WTC11 (cell line): ENCODE data around the gene AADAC. TPM values are rescaled to one million over a fixed set of nuclear protein-coding genes. Genes with fewer than 3 reads are reported as not detected.

ENCODE experiments used
- ATAC-seq: fragments of 200-7000 bp; cut with Tn5 transposase; 2 replicates; pipeline ENCODE4 v1.10.0; 2021; ENCODE audit warnings: mild to moderate bottlenecking, moderate library complexity
- CTCF ChIA-PET: fragments of 300-600 bp; sonication (Branson Sonifier 250); formaldehyde crosslinking; loops from one replicate; lab custom pipeline; 2021; ENCODE audit warnings: antibody characterized with exemption; lab: Charles Lee
- POLR2A ChIA-PET: fragments of 350-600 bp; sonication (Branson Sonifier 250); formaldehyde crosslinking; loops from one replicate; lab custom pipeline; 2021; ENCODE audit warnings: antibody characterized with exemption; lab: Charles Lee
- DNase-seq: peaks from one replicate; pipeline ENCODE4 v3.0.0; 2021; ENCODE audit warnings: low spot score
- H3K27ac Mint-ChIP-seq: 2 replicates; pipeline ENCODE4 v1.8.0; 2021; ENCODE audit warnings: mixed read lengths
- H3K27me3 Mint-ChIP-seq: 2 replicates; pipeline ENCODE4 v1.8.0; 2021; ENCODE audit warnings: low read depth, mild to moderate bottlenecking, moderate library complexity, mixed read lengths
- H3K36me3 Mint-ChIP-seq: 2 replicates; pipeline ENCODE4 v1.8.0; 2021; ENCODE audit warnings: mixed read lengths
- H3K4me1 Mint-ChIP-seq: 2 replicates; pipeline ENCODE4 v1.8.0; 2022; ENCODE audit warnings: mixed read lengths
- H3K4me3 Mint-ChIP-seq: 2 replicates; pipeline ENCODE4 v1.8.0; 2021; ENCODE audit warnings: mild to moderate bottlenecking, moderate library complexity, mixed read lengths
- H3K9me3 Mint-ChIP-seq: 2 replicates; pipeline ENCODE4 v1.8.0; 2021; ENCODE audit warnings: mixed read lengths
- CREB1 ChIP-seq: sonication (generic); formaldehyde crosslinking; IDR thresholded peaks from 2 replicates; pipeline ENCODE4 v1.8.0; 2023; ENCODE audit warnings: mild to moderate bottlenecking, missing genetic modification reagents
- ELF4 ChIP-seq: sonication (generic); formaldehyde crosslinking; IDR thresholded peaks from 2 replicates; pipeline ENCODE4 v1.8.1; 2022; ENCODE audit warnings: low read depth, mild to moderate bottlenecking, moderate library complexity, missing genetic modification reagents
- GABPB1 ChIP-seq: sonication (generic); formaldehyde crosslinking; IDR thresholded peaks from 2 replicates; pipeline ENCODE4 v1.8.1; 2023; ENCODE audit warnings: mild to moderate bottlenecking, missing genetic modification reagents
- GRHL2 ChIP-seq: fragments of 250-450 bp; sonication (Bioruptor Pico); IDR thresholded peaks from 2 replicates; pipeline ENCODE4 v1.8.0; 2022; ENCODE audit warnings: mild to moderate bottlenecking, moderate library complexity; ENCODE audit not compliant: insufficient replicate concordance, severe bottlenecking
- NFYB ChIP-seq: sonication (generic); formaldehyde crosslinking; conservative IDR thresholded peaks from 2 replicates; pipeline ENCODE4 v1.8.0; 2022; ENCODE audit warnings: low read depth, missing genetic modification reagents
- NR2C2 ChIP-seq: sonication (generic); formaldehyde crosslinking; IDR thresholded peaks from 2 replicates; pipeline ENCODE4 v1.8.0; 2022; ENCODE audit warnings: mild to moderate bottlenecking, missing genetic modification reagents
- SOX15 ChIP-seq: fragments of 250-450 bp; sonication (Bioruptor Pico); IDR thresholded peaks from 2 replicates; pipeline ENCODE4 v1.9.0; 2021; ENCODE audit warnings: mild to moderate bottlenecking
- SP1 ChIP-seq: sonication (generic); formaldehyde crosslinking; conservative IDR thresholded peaks from 2 replicates; pipeline ENCODE4 v1.8.1; 2022; ENCODE audit warnings: missing genetic modification reagents
- TCF7 ChIP-seq: sonication (generic); formaldehyde crosslinking; IDR thresholded peaks from 2 replicates; pipeline ENCODE4 v1.8.0; 2022; ENCODE audit warnings: mild to moderate bottlenecking, low read depth, missing genetic modification reagents, moderate library complexity
- ZNF138 ChIP-seq: sonication (generic); formaldehyde crosslinking; conservative IDR thresholded peaks from 2 replicates; pipeline ENCODE4 v1.8.1; 2022; ENCODE audit warnings: mild to moderate bottlenecking, moderate library complexity, missing genetic modification reagents
- ZNF219 ChIP-seq: sonication (generic); formaldehyde crosslinking; IDR thresholded peaks from 2 replicates; pipeline ENCODE4 v1.8.0; 2023; ENCODE audit warnings: missing genetic modification reagents, mild to moderate bottlenecking, borderline replicate concordance
- total RNA-seq: library from RNA; stranded (reverse); gene quantifications from 3 replicates; pipeline ENCODE4 v1.2.3, GENCODE V29; 2021
- TF ChIP-seq, protein P1 (sequence below): fragments of 250-450 bp; sonication (Bioruptor Pico); IDR thresholded peaks from 2 replicates; pipeline ENCODE4 v1.9.0; 2021; ENCODE audit warnings: mild to moderate bottlenecking
- TF ChIP-seq, protein P2 (sequence below): sonication (generic); formaldehyde crosslinking; IDR thresholded peaks from 2 replicates; pipeline ENCODE4 v1.8.1; 2023; ENCODE audit warnings: mild to moderate bottlenecking, missing genetic modification reagents, borderline replicate concordance
- TF ChIP-seq, protein P3 (sequence below): sonication (generic); formaldehyde crosslinking; IDR thresholded peaks from 2 replicates; pipeline ENCODE4 v1.8.1; 2023; ENCODE audit warnings: mild to moderate bottlenecking, missing genetic modification reagents
- TF ChIP-seq, protein P4 (sequence below): sonication (generic); formaldehyde crosslinking; IDR thresholded peaks from 2 replicates; pipeline ENCODE4 v1.8.1; 2022; ENCODE audit warnings: mild to moderate bottlenecking, missing genetic modification reagents, moderate library complexity, borderline replicate concordance
- TF ChIP-seq, protein P5 (sequence below): fragments of 200-600 bp; IDR thresholded peaks from 2 replicates; pipeline ENCODE4 v1.8.0; 2022; ENCODE audit warnings: antibody characterized with exemption
- TF ChIP-seq, protein P6 (sequence below): sonication (generic); formaldehyde crosslinking; conservative IDR thresholded peaks from 2 replicates; pipeline ENCODE4 v1.8.1; 2022; ENCODE audit warnings: mild to moderate bottlenecking, missing genetic modification reagents
- TF ChIP-seq, protein P7 (sequence below): sonication (generic); formaldehyde crosslinking; IDR thresholded peaks from 2 replicates; pipeline ENCODE4 v1.8.0; 2022; ENCODE audit warnings: mild to moderate bottlenecking, missing genetic modification reagents
- TF ChIP-seq, protein P8 (sequence below): fragments of 250-450 bp; sonication (Bioruptor Pico); IDR thresholded peaks from 2 replicates; pipeline ENCODE4 v1.8.0; 2021; ENCODE audit warnings: mild to moderate bottlenecking

The AADAC gene
- total RNA-seq, 1 experiment from 2014 or later = 0.11 TPM

DNA sequence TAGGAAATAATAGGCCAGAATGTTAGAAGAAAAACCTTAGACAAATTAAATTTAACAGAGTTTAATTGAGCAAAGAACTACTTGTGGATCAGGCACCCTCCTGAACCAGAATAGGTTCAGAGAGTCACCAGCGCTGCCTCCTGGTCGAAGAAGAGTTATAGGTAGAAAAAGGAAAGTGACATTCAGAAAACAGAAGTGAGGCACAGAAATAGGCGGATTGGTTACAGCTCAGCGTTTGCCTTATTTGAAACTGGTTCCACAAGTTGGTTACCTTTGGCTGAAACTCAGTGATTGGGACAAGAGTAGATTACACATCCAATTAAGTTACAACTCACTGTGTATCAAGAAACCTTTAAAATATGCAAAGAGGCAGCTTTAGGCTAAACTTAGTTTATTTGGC is 4.4 kb downstream of the AADAC start:
- H3K4me3 Mint-ChIP-seq = no peak overlapping the region
- ChIA-PET POLR2A (no interaction called here), CTCF (interaction anchor here (1.0 kb wide), 1 partner anchor 21 kb away, joined by 3 read pairs; no protein-coding TSS in a partner anchor)
- H3K27me3 Mint-ChIP-seq = no peaks in the 10 kb centered on the region
- H3K27ac Mint-ChIP-seq = no peak overlapping the region
- no peaks in the 10 kb centered on the region for H3K9me3 Mint-ChIP-seq
- H3K4me1 Mint-ChIP-seq = peaks cover 27% of the 10 kb centered on the region
- TF ChIP-seq SP1 (no peak), CREB1 (CRISPR knock-in tag) (no peak)
- no peak for DNase-seq
- no peaks in the 10 kb centered on the region for H3K36me3 Mint-ChIP-seq
- no peak for ATAC-seq

DNA sequence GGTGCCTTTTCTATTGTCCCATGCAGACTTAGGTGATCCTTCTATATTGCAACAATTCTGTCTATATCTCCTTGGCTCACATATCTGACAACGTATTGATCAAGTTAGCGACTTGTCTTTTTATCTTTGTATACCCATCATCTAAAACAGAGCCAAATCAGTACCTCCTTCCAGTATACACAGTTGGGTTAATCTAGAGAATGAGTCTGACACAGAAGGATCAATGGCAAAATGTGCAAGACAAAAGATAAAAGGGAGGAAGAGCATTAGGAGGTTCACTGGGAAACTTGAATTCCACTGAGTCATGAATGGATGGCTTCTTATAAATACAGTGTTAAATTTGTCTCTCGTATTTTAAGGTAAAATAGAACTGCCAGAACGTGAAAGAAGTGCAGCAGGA is 6.0 kb downstream of the AADAC start:
- POLR2A ChIA-PET = no interaction called here
- Mint-ChIP-seq H3K36me3 (no peaks in the 10 kb centered on the region), H3K27ac (no peak overlapping the region), H3K4me3 (no peak overlapping the region), H3K9me3 (no peaks in the 10 kb centered on the region), H3K4me1 (peaks cover 27% of the 10 kb centered on the region), H3K27me3 (no peaks in the 10 kb centered on the region)
- no peak for ATAC-seq
- CTCF ChIA-PET = interaction anchor here (0.6 kb wide), 1 partner anchor 99 kb away, joined by 3 read pairs; no protein-coding TSS in a partner anchor
- no peak for DNase-seq
- no peak for TF ChIP-seq SOX15 (CRISPR knock-in tag)
- no peak for TF ChIP-seq ZNF219

DNA sequence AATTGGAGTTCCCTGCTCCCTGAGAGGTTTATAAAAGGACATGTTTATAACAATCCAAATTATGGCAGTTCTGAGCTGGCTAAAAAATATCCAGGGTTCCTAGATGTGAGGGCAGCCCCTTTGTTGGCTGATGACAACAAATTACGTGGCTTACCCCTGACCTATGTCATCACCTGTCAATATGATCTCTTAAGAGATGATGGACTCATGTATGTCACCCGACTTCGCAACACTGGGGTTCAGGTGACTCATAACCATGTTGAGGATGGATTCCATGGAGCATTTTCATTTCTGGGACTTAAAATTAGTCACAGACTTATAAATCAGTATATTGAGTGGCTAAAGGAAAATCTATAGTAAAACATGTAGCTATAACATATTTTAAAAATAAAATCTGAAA is 13.9 kb downstream of the AADAC start:
- POLR2A ChIA-PET = no interaction called here
- ATAC-seq = no peak
- Mint-ChIP-seq H3K9me3 (peaks cover 14% of the 10 kb centered on the region), H3K36me3 (no peaks in the 10 kb centered on the region), H3K27ac (no peak overlapping the region), H3K4me3 (no peak overlapping the region), H3K4me1 (no peaks in the 10 kb centered on the region), H3K27me3 (no peaks in the 10 kb centered on the region)
- TF ChIP-seq, protein P1, sequence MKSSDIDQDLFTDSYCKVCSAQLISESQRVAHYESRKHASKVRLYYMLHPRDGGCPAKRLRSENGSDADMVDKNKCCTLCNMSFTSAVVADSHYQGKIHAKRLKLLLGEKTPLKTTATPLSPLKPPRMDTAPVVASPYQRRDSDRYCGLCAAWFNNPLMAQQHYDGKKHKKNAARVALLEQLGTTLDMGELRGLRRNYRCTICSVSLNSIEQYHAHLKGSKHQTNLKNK = no peak
- no peak for TF ChIP-seq ELF4 (CRISPR knock-in tag)
- no peak for TF ChIP-seq ZNF138 (CRISPR knock-in tag)
- TF ChIP-seq, protein P2, sequence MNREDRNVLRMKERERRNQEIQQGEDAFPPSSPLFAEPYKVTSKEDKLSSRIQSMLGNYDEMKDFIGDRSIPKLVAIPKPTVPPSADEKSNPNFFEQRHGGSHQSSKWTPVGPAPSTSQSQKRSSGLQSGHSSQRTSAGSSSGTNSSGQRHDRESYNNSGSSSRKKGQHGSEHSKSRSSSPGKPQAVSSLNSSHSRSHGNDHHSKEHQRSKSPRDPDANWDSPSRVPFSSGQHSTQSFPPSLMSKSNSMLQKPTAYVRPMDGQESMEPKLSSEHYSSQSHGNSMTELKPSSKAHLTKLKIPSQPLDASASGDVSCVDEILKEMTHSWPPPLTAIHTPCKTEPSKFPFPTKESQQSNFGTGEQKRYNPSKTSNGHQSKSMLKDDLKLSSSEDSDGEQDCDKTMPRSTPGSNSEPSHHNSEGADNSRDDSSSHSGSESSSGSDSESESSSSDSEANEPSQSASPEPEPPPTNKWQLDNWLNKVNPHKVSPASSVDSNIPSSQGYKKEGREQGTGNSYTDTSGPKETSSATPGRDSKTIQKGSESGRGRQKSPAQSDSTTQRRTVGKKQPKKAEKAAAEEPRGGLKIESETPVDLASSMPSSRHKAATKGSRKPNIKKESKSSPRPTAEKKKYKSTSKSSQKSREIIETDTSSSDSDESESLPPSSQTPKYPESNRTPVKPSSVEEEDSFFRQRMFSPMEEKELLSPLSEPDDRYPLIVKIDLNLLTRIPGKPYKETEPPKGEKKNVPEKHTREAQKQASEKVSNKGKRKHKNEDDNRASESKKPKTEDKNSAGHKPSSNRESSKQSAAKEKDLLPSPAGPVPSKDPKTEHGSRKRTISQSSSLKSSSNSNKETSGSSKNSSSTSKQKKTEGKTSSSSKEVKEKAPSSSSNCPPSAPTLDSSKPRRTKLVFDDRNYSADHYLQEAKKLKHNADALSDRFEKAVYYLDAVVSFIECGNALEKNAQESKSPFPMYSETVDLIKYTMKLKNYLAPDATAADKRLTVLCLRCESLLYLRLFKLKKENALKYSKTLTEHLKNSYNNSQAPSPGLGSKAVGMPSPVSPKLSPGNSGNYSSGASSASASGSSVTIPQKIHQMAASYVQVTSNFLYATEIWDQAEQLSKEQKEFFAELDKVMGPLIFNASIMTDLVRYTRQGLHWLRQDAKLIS = no peak
- TF ChIP-seq TCF7 = no peak
- TF ChIP-seq, protein P3, sequence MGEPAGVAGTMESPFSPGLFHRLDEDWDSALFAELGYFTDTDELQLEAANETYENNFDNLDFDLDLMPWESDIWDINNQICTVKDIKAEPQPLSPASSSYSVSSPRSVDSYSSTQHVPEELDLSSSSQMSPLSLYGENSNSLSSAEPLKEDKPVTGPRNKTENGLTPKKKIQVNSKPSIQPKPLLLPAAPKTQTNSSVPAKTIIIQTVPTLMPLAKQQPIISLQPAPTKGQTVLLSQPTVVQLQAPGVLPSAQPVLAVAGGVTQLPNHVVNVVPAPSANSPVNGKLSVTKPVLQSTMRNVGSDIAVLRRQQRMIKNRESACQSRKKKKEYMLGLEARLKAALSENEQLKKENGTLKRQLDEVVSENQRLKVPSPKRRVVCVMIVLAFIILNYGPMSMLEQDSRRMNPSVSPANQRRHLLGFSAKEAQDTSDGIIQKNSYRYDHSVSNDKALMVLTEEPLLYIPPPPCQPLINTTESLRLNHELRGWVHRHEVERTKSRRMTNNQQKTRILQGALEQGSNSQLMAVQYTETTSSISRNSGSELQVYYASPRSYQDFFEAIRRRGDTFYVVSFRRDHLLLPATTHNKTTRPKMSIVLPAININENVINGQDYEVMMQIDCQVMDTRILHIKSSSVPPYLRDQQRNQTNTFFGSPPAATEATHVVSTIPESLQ = no peak
- TF ChIP-seq, protein P4, sequence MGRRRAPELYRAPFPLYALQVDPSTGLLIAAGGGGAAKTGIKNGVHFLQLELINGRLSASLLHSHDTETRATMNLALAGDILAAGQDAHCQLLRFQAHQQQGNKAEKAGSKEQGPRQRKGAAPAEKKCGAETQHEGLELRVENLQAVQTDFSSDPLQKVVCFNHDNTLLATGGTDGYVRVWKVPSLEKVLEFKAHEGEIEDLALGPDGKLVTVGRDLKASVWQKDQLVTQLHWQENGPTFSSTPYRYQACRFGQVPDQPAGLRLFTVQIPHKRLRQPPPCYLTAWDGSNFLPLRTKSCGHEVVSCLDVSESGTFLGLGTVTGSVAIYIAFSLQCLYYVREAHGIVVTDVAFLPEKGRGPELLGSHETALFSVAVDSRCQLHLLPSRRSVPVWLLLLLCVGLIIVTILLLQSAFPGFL = no peak
- no peak for TF ChIP-seq GABPB1 (CRISPR knock-in tag)
- TF ChIP-seq NR2C2 (CRISPR knock-in tag) = no peak
- TF ChIP-seq, protein P5, sequence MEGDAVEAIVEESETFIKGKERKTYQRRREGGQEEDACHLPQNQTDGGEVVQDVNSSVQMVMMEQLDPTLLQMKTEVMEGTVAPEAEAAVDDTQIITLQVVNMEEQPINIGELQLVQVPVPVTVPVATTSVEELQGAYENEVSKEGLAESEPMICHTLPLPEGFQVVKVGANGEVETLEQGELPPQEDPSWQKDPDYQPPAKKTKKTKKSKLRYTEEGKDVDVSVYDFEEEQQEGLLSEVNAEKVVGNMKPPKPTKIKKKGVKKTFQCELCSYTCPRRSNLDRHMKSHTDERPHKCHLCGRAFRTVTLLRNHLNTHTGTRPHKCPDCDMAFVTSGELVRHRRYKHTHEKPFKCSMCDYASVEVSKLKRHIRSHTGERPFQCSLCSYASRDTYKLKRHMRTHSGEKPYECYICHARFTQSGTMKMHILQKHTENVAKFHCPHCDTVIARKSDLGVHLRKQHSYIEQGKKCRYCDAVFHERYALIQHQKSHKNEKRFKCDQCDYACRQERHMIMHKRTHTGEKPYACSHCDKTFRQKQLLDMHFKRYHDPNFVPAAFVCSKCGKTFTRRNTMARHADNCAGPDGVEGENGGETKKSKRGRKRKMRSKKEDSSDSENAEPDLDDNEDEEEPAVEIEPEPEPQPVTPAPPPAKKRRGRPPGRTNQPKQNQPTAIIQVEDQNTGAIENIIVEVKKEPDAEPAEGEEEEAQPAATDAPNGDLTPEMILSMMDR = no peak
- TF ChIP-seq, protein P6, sequence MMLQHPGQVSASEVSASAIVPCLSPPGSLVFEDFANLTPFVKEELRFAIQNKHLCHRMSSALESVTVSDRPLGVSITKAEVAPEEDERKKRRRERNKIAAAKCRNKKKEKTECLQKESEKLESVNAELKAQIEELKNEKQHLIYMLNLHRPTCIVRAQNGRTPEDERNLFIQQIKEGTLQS (CRISPR knock-in tag) = no peak
- TF ChIP-seq, protein P7, sequence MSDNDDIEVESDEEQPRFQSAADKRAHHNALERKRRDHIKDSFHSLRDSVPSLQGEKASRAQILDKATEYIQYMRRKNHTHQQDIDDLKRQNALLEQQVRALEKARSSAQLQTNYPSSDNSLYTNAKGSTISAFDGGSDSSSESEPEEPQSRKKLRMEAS (CRISPR knock-in tag) = no peak
- no peak for TF ChIP-seq NFYB (CRISPR knock-in tag)
- TF ChIP-seq GRHL2 (CRISPR knock-in tag) = no peak
- TF ChIP-seq, protein P8, sequence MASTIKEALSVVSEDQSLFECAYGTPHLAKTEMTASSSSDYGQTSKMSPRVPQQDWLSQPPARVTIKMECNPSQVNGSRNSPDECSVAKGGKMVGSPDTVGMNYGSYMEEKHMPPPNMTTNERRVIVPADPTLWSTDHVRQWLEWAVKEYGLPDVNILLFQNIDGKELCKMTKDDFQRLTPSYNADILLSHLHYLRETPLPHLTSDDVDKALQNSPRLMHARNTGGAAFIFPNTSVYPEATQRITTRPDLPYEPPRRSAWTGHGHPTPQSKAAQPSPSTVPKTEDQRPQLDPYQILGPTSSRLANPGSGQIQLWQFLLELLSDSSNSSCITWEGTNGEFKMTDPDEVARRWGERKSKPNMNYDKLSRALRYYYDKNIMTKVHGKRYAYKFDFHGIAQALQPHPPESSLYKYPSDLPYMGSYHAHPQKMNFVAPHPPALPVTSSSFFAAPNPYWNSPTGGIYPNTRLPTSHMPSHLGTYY = no peak
- no peak for DNase-seq
- CTCF ChIA-PET = no interaction called here
